A549 (cell line): ENCODE results near the gene HLA-DQA1. TPM values are rescaled to one million over a fixed set of nuclear protein-coding genes. Genes with fewer than 3 reads are reported as not detected.
"Not testable (repeated sequence)": the region's sequence is repeated elsewhere in the genome, so short reads cannot be mapped to it uniquely, and the experiment has no call there.

Source experiments
- ATAC-seq, 2 experiments: fragments of 200-7000 bp in 1 of 2; fragments of >200 bp in 1 of 2; cut with Nextera tagmentation in 1 of 2; cut with Tn5 transposase in 1 of 2; 3 replicates each; pipeline versions ENCODE4 v1.8.0 to v1.9.1; 2018 to 2020; ENCODE audit warnings: mild to moderate bottlenecking in 1 of 2, moderate library complexity in 1 of 2
- CTCF ChIA-PET: fragments of 300-600 bp; sonication (Branson Sonifier 250); formaldehyde crosslinking; extraction: SDS; loops from one replicate; lab custom pipeline; 2021; ENCODE audit warnings: antibody characterized with exemption, inconsistent platforms; lab: Yijun Ruan, JAX
- POLR2A ChIA-PET: fragments of 350-600 bp; formaldehyde crosslinking; extraction: SDS; loops from one replicate; lab custom pipeline; 2021; ENCODE audit warnings: antibody characterized with exemption, inconsistent platforms; lab: Yijun Ruan, JAX
- DNase-seq, 2 experiments: peaks; one replicate each; pipeline versions ENCODE4 v3.0.0 to v3.0.0-alpha.2; 2011 to 2016; ENCODE audit warnings: low read depth in 1 of 2, low spot score in 1 of 2
- FAIRE-seq: peaks from 2 replicates; lab custom pipeline; 2011; peaks lifted over from hg19 to GRCh38; lab: Jason Lieb, UNC
- H3K27ac ChIP-seq, 2 experiments: fragments of >200 bp; sonication (Bioruptor Twin); formaldehyde crosslinking; 3 replicates each; pipeline ENCODE4 v1.5.1; 2016 to 2017
- H3K4me1 ChIP-seq: fragments of >200 bp; sonication (Bioruptor Twin); formaldehyde crosslinking; 3 replicates; pipeline ENCODE4 v1.6.1; 2016
- H3K4me2 ChIP-seq: fragments of >200 bp; sonication (Bioruptor Twin); formaldehyde crosslinking; 3 replicates; pipeline ENCODE4 v1.6.1; 2016
- H3K4me3 ChIP-seq: fragments of >200 bp; sonication (Bioruptor Twin); formaldehyde crosslinking; 3 replicates; pipeline ENCODE4 v1.5.1; 2016
- H3K9me3 ChIP-seq: fragments of >200 bp; sonication (Bioruptor Twin); formaldehyde crosslinking; 3 replicates; pipeline ENCODE4 v1.6.1; 2016
- CBX2 ChIP-seq: fragments of 200-600 bp; sonication (generic); IDR thresholded peaks from 2 replicates; pipeline ENCODE4 v1.6.1; 2016; ENCODE audit warnings: low read depth, mild to moderate bottlenecking, borderline replicate concordance
- CHD2 ChIP-seq: fragments of 150-350 bp; IDR thresholded peaks from 2 replicates; pipeline ENCODE4 v1.6.1; 2014; ENCODE audit warnings: low read length; ENCODE audit not compliant: partially characterized antibody
- EP300 ChIP-seq, 2 experiments: fragments of >200 bp; sonication (Bioruptor Twin); formaldehyde crosslinking; IDR thresholded peaks; 2 replicates in 1 of 2; 3 replicates in 1 of 2; pipeline ENCODE4 v1.6.1; 2016 to 2017
- FOXS1 ChIP-seq: fragments of 250-450 bp; sonication (Bioruptor Pico); IDR thresholded peaks from 2 replicates; pipeline ENCODE4 v1.5.0; 2020; ENCODE audit warnings: mild to moderate bottlenecking, moderate library complexity
- GATA3 ChIP-seq: IDR thresholded peaks from 2 replicates; pipeline ENCODE4 v1.6.1; 2012; ENCODE audit warnings: borderline replicate concordance
- HEYL ChIP-seq: fragments of 250-450 bp; sonication (Bioruptor Pico); IDR thresholded peaks from 2 replicates; pipeline ENCODE4 v1.8.0; 2021; ENCODE audit warnings: mild to moderate bottlenecking, moderate library complexity
- HOXB5 ChIP-seq: fragments of 250-450 bp; sonication (Bioruptor Pico); IDR thresholded peaks from 2 replicates; pipeline ENCODE4 v1.5.0; 2020; ENCODE audit warnings: mild to moderate bottlenecking, moderate library complexity
- JUN ChIP-seq, 2 experiments: fragments of >200 bp; sonication (Bioruptor Twin); formaldehyde crosslinking; IDR thresholded peaks; 2 replicates in 1 of 2; 3 replicates in 1 of 2; pipeline ENCODE4 v1.6.1; 2016 to 2017
- MAZ ChIP-seq: fragments of 150-350 bp; IDR thresholded peaks from 2 replicates; pipeline ENCODE4 v1.6.1; 2014; ENCODE audit warnings: antibody characterized with exemption, low read depth, low read length, borderline replicate concordance
- NR3C1 ChIP-seq: fragments of >200 bp; sonication (Bioruptor Twin); formaldehyde crosslinking; IDR thresholded peaks from 3 replicates; pipeline ENCODE4 v1.6.1; 2017
- POLR2AphosphoS2 ChIP-seq: conservative IDR thresholded peaks from 2 replicates; pipeline ENCODE4 v1.6.1; 2012; ENCODE audit warnings: low read length, improper control_type of control experiment, inconsistent platforms
- RAD21 ChIP-seq, 2 experiments: fragments of >200 bp in 1 of 2; sonication (Bioruptor Twin) in 1 of 2; formaldehyde crosslinking in 1 of 2; IDR thresholded peaks in 1 of 2; conservative IDR thresholded peaks in 1 of 2; 2 replicates in 1 of 2; 3 replicates in 1 of 2; pipeline ENCODE4 v1.6.1; 2012 to 2018; ENCODE audit warnings: inconsistent platforms in 1 of 2
- RFX5 ChIP-seq: fragments of 450-650 bp; IDR thresholded peaks from 2 replicates; pipeline ENCODE4 v1.7.1; 2014; ENCODE audit warnings: antibody characterized with exemption, mild to moderate bottlenecking, moderate library complexity
- RNF2 ChIP-seq: fragments of 200-600 bp; sonication (generic); IDR thresholded peaks from 2 replicates; pipeline ENCODE4 v1.6.1; 2016; ENCODE audit warnings: low read depth, mild to moderate bottlenecking, antibody characterized with exemption, moderate library complexity, borderline replicate concordance
- TFCP2L1 ChIP-seq: fragments of 250-450 bp; sonication (Bioruptor Pico); IDR thresholded peaks from 2 replicates; pipeline ENCODE4 v1.5.0; 2021; ENCODE audit warnings: mild to moderate bottlenecking
- ZC3H11A ChIP-seq: fragments of 450-650 bp; IDR thresholded peaks from 2 replicates; pipeline ENCODE4 v1.6.1; 2014; ENCODE audit warnings: antibody characterized with exemption, mild to moderate bottlenecking
- WGBS: methylation state at CpG from one replicate; pipeline ENCODE4 v1.1.6; 2017; ENCODE audit errors: missing lambda C conversion rate; 5-methylcytosine and 5-hydroxymethylcytosine counted together
- polyA plus RNA-seq, 4 experiments: library from polyadenylated mRNA; depleted of rRNA in 3 of 4; stranded (reverse); fragments of >200 nt; fragmentation: RNase III in 1 of 4; extraction: RNeasy Plus Mini Kit Qiagen cat#74134 plus additional on column Dnase treatment in 1 of 4; gene quantifications; 2 replicates in 3 of 4; 3 replicates in 1 of 4; pipeline ENCODE4 v1.2.3, GENCODE V29; 2011 to 2017
- TF ChIP-seq, protein P1 (sequence below): fragments of >200 bp; sonication (Bioruptor Twin); formaldehyde crosslinking; IDR thresholded peaks from 2 replicates; pipeline ENCODE4 v1.6.1; 2016
- TF ChIP-seq, protein P2 (sequence below): fragments of >200 bp; sonication (Bioruptor Twin); formaldehyde crosslinking; IDR thresholded peaks from 3 replicates; pipeline ENCODE4 v1.5.1; 2016
- TF ChIP-seq, protein P3 (sequence below): fragments of 250-450 bp; sonication (Bioruptor Pico); IDR thresholded peaks from 2 replicates; pipeline ENCODE4 v1.5.0; 2021; ENCODE audit warnings: mild to moderate bottlenecking, moderate library complexity, borderline replicate concordance

The HLA-DQA1 gene
- polyA plus RNA-seq, 2 of the 4 experiments (the other 2 are of a cell fraction), result not detected

DNA sequence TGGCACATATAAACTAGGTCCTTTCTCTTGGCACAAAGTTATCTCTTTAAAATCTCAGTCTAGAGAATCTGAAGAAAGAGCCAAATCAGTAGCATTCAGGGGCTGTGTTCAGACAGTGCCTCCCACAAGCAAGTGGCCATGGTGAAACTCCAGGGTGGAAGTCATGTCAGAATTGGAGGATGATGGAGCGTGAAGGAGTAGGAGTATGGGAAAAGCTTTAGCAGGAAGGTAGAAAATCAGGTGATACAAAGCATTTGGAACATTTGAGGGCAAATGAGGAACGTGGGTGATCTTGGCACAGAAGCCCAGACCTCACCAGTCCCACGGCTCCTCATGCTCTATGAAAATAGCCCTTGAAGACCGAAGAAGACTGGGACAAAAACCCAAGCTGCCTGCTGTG lies 32.0 kb downstream of the HLA-DQA1 start:
- H3K4me2 ChIP-seq, result no peak overlapping the region
- ATAC-seq (no peak), FAIRE-seq (no peak), DNase-seq (no peak)
- TF ChIP-seq HEYL (CRISPR knock-in tag) (no peak), CBX2 (no peak), HOXB5 (CRISPR knock-in tag) (no peak), GATA3 (no peak), JUN (IDR thresholded peaks at IDR 0.05) (no peak)
- TF ChIP-seq, protein P1, sequence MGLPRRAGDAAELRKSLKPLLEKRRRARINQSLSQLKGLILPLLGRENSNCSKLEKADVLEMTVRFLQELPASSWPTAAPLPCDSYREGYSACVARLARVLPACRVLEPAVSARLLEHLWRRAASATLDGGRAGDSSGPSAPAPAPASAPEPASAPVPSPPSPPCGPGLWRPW, result no peak
- TF ChIP-seq, protein P2, sequence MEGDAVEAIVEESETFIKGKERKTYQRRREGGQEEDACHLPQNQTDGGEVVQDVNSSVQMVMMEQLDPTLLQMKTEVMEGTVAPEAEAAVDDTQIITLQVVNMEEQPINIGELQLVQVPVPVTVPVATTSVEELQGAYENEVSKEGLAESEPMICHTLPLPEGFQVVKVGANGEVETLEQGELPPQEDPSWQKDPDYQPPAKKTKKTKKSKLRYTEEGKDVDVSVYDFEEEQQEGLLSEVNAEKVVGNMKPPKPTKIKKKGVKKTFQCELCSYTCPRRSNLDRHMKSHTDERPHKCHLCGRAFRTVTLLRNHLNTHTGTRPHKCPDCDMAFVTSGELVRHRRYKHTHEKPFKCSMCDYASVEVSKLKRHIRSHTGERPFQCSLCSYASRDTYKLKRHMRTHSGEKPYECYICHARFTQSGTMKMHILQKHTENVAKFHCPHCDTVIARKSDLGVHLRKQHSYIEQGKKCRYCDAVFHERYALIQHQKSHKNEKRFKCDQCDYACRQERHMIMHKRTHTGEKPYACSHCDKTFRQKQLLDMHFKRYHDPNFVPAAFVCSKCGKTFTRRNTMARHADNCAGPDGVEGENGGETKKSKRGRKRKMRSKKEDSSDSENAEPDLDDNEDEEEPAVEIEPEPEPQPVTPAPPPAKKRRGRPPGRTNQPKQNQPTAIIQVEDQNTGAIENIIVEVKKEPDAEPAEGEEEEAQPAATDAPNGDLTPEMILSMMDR, result no peak
- ChIA-PET POLR2A (no interaction called here), CTCF (interaction anchor here (0.6 kb wide), 1 partner anchor 286 kb away, joined by 3 read pairs; no protein-coding TSS in a partner anchor)
- H3K4me1 ChIP-seq, result no peaks in the 10 kb centered on the region
- 0% methylated on average over 2 of the region's 4 CpGs for WGBS
- H3K27ac ChIP-seq, result no peak overlapping the region
- no peak overlapping the region for H3K4me3 ChIP-seq
- H3K9me3 ChIP-seq, result no peaks in the 10 kb centered on the region

DNA sequence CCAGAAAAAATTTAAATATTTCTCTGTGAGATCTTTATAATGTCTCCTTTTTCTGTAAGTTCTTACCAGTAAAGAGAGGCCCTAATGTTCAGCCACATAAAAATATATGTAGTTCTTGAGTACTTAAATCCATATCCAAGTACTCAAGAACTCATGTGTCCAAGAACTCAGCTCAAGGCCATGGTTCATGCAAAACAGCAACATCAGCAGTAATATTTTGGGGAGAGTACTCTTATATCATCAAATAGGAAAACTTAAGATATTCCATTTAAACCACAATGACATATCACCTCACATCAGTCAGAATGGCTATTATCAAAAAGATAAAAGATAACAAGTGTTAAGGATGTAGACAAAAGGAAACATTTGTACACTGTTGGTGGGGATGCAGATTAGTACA lies 32.7 kb downstream of the HLA-DQA1 start:
- Histone ChIP-seq H3K4me2 (no peak overlapping the region), H3K4me1 (no peaks in the 10 kb centered on the region)
- TF ChIP-seq RFX5, result no peak
- no peak for TF ChIP-seq POLR2AphosphoS2
- TF ChIP-seq, protein P3, sequence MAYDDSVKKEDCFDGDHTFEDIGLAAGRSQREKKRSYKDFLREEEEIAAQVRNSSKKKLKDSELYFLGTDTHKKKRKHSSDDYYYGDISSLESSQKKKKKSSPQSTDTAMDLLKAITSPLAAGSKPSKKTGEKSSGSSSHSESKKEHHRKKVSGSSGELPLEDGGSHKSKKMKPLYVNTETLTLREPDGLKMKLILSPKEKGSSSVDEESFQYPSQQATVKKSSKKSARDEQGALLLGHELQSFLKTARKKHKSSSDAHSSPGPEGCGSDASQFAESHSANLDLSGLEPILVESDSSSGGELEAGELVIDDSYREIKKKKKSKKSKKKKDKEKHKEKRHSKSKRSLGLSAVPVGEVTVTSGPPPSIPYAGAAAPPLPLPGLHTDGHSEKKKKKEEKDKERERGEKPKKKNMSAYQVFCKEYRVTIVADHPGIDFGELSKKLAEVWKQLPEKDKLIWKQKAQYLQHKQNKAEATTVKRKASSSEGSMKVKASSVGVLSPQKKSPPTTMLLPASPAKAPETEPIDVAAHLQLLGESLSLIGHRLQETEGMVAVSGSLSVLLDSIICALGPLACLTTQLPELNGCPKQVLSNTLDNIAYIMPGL (CRISPR knock-in tag), result no peak
- no peak for TF ChIP-seq FOXS1 (CRISPR knock-in tag)
- TF ChIP-seq RAD21 (conservative IDR thresholded peaks at IDR 0.05 in 1 of 2, IDR thresholded peaks at IDR 0.05 in 1 of 2), result no peak
- TF ChIP-seq CHD2, result no peak
- no peak for TF ChIP-seq RNF2
- TF ChIP-seq MAZ, result no peak
- TF ChIP-seq NR3C1, result no peak
- no peak for TF ChIP-seq HOXB5 (CRISPR knock-in tag)
- no peak for TF ChIP-seq TFCP2L1 (CRISPR knock-in tag)
- no peak for TF ChIP-seq ZC3H11A
- TF ChIP-seq CBX2, result no peak
- TF ChIP-seq EP300 (IDR thresholded peaks at IDR 0.05), result no peak
- TF ChIP-seq, all 56 proteins: peak for 0
- ChIA-PET POLR2A (no interaction called here), CTCF (interaction anchor here (0.6 kb wide), 1 partner anchor 285 kb away, joined by 3 read pairs; no protein-coding TSS in a partner anchor)
- Histone ChIP-seq H3K27ac (no peak overlapping the region), H3K4me3 (no peak overlapping the region), H3K9me3 (no peaks in the 10 kb centered on the region)
- no peak for FAIRE-seq
- no peak for DNase-seq
- no peak for ATAC-seq

DNA sequence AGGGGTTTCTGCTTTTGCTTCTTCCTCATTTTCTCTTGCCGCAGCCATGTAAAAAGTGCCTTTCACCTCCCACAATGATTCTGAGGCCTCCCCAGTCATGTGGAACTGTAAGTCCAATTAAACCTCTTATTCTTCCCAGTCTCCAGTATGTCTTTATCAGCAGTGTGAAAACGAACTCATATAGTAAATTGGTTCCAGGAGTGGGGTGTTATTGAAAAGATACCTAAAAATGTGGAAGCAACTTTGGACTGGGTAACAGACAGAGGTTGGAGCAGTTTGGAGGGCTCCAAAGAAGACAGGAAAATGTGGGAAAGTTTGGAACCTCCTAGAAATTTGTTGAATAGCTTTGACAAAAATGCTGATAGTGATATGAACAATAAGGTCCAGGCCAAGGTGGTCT lies 34.7 kb downstream of the HLA-DQA1 start:
- H3K27ac ChIP-seq, H3K4me2 ChIP-seq, H3K4me1 ChIP-seq, ATAC-seq, FAIRE-seq, DNase-seq, H3K4me3 ChIP-seq, CTCF ChIA-PET, H3K9me3 ChIP-seq, POLR2A ChIA-PET: not testable (repeated sequence)
- no CpG with 5 or more reads among the region's 2 CpGs for WGBS

DNA sequence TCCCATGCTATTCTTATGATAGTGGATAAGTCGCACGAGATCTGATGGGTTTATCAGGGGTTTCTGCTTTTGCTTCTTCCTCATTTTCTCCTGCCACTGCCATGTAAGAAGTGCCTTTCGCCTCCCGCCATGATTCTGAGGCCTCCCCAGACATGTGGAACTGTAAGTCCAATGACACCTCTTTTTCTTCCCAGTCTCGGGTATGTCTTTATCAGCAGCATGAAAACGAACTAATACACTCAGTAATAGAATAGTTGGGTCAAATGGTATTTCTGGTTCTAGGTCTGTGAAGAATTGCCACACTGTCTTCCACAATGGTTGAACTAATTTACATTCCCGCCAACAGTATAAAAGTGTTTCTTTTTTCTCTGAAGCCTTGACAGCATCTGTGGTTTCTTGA lies 36.9 kb downstream of the HLA-DQA1 start:
- POLR2A ChIA-PET, FAIRE-seq, H3K4me1 ChIP-seq, ATAC-seq, DNase-seq, H3K27ac ChIP-seq, H3K4me2 ChIP-seq, H3K4me3 ChIP-seq, CTCF ChIA-PET, H3K9me3 ChIP-seq: not testable (repeated sequence)
- WGBS, result 23% methylated on average over 3 of the region's 7 CpGs
